Lower leg skin (tissue), 4 donors: ENCODE results near the gene OSTM1. TPM values are rescaled to one million over a fixed set of nuclear protein-coding genes. Genes with fewer than 3 reads are reported as not detected.

Source experiments
- DNase-seq, 2 donors: peaks; one replicate each; pipeline ENCODE4 v3.0.0-alpha.2; 2019; ENCODE audit warnings: low spot score in 2 of 2
- H3K4me3 ChIP-seq: fragments of 200-600 bp; sonication (generic); 2 replicates; pipeline ENCODE4 v1.5.1; 2017; ENCODE audit warnings: mild to moderate bottlenecking, low read depth; ENCODE audit not compliant: poor library complexity, severe bottlenecking
- CTCF ChIP-seq, 3 donors: fragments of 450-650 bp; IDR thresholded peaks; one replicate each; pipeline ENCODE4 v1.5.1; 2016; ENCODE audit warnings: antibody characterized with exemption in 3 of 3, mild to moderate bottlenecking in 3 of 3, moderate library complexity in 2 of 3
- POLR2A ChIP-seq, 2 donors: fragments of 450-650 bp; IDR thresholded peaks; one replicate each; pipeline ENCODE4 v1.6.1; 2016 to 2017; ENCODE audit warnings: antibody characterized with exemption in 2 of 2, mild to moderate bottlenecking in 1 of 2, moderate library complexity in 1 of 2
- WGBS, 2 donors: methylation state at CpG; one replicate each; pipeline ENCODE4 v1.1.5; 2018; 5-methylcytosine and 5-hydroxymethylcytosine counted together
- intact Hi-C: fragments of 100-400 bp; cut with DNase I; formaldehyde crosslinking; loops from one replicate; pipeline ENCODE4 v1.15.0; 2023; ENCODE audit warnings: low total_unique reads
- total RNA-seq, 4 donors: library from RNA; depleted of rRNA; stranded (reverse); fragments of >200 nt; gene quantifications; one replicate each; pipeline ENCODE4 v1.1.0, GENCODE V29; 2016

OSTM1 gene
- total RNA-seq, 4 donors from 2014 or later = 21.0 to 134 (median 61.6) TPM

- no peak for DNase-seq
- H3K4me3 ChIP-seq = no peak overlapping the region
- TF ChIP-seq CTCF (IDR thresholded peaks at IDR 0.05) = no peak
- 81 to 92% methylated on average over 1 of the region's 1 CpG for WGBS, 2 donors
- intact Hi-C loops = no loop called here
These were observed 3.6 kb upstream of the OSTM1 start for GRCh38 chr6:108078191-108078590.

- DNase-seq = no peak
- TF ChIP-seq CTCF (IDR thresholded peaks at IDR 0.05) (no peak), POLR2A (IDR thresholded peaks at IDR 0.05) (no peak)
- peak overlapping the region; percentile 79 for H3K4me3 ChIP-seq
- 1 to 2% methylated on average over 12 of the region's 12 CpGs for WGBS, 2 donors
- intact Hi-C loops = no loop called here
These were observed 533 bp downstream of the OSTM1 start for GRCh38 chr6:108074057-108074358.

GRCh38 chr6:108071736-108072276 is 2.7 kb downstream of the OSTM1 start:
- no peak for DNase-seq
- no peak overlapping the region for H3K4me3 ChIP-seq
- 74 to 93% methylated on average over 3 of the region's 3 CpGs for WGBS, 2 donors
- intact Hi-C loops = no loop called here
- TF ChIP-seq CTCF (IDR thresholded peaks at IDR 0.05) (no peak), POLR2A (IDR thresholded peaks at IDR 0.05) (no peak)

GRCh38 chr6:108068618-108069017 is 5.9 kb downstream of the OSTM1 start:
- intact Hi-C loops = no loop called here
- 68 to 77% methylated on average over 2 of the region's 2 CpGs for WGBS, 2 donors
- DNase-seq = no peak
- TF ChIP-seq CTCF (IDR thresholded peaks at IDR 0.05) = no peak
- TF ChIP-seq POLR2A (IDR thresholded peaks at IDR 0.05) = no peak
- H3K4me3 ChIP-seq = no peak overlapping the region

GRCh38 chr6:108068182-108068581 is 6.4 kb downstream of the OSTM1 start:
- 87 to 92% methylated on average over 3 of the region's 3 CpGs for WGBS, 2 donors
- intact Hi-C loops = no loop called here
- no peak overlapping the region for H3K4me3 ChIP-seq
- TF ChIP-seq CTCF (IDR thresholded peaks at IDR 0.05) (no peak), POLR2A (IDR thresholded peaks at IDR 0.05) (no peak)
- no peak for DNase-seq

GRCh38 chr6:108052706-108053105 is 21.8 kb downstream of the OSTM1 start:
- 85 to 95% methylated on average over 2 of the region's 2 CpGs for WGBS, 2 donors
- DNase-seq = no peak
- TF ChIP-seq CTCF (IDR thresholded peaks at IDR 0.05) (no peak), POLR2A (IDR thresholded peaks at IDR 0.05) (no peak)
- intact Hi-C loops = no loop called here
- no peak overlapping the region for H3K4me3 ChIP-seq
